EL (cell line): ENCODE data around the gene ITPR2.
A peak's percentile ranks its signal among the peaks of the same experiment; 100 is the strongest.
"Not testable (repeated sequence)": the region's sequence is repeated elsewhere in the genome, so short reads cannot be mapped to it uniquely, and the experiment has no call there.

Source experiments
- DNase-seq: peaks from one replicate; pipeline ENCODE4 v3.0.0-alpha.2; 2016

Gene ITPR2

DNA sequence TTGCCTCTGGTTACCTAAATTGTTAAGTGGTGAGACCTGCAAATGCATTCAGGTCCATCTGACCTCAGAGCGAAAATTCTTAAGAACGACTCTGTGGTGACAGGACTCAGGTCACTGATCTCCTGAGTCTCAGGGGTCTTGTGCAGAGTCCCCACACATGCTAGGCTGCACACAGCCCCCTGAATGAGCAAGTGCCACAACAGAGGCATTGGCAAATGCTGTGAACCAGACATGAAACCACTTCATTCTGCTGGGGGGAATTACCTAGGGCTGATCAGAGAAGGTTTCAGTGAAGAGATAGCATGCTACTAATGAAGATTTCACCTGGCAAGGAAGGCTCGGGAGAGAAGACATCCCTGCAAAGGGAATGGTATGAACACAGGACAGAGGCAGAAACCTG is 281.6 kb downstream of the ITPR2 start:
- no peak for DNase-seq

DNA sequence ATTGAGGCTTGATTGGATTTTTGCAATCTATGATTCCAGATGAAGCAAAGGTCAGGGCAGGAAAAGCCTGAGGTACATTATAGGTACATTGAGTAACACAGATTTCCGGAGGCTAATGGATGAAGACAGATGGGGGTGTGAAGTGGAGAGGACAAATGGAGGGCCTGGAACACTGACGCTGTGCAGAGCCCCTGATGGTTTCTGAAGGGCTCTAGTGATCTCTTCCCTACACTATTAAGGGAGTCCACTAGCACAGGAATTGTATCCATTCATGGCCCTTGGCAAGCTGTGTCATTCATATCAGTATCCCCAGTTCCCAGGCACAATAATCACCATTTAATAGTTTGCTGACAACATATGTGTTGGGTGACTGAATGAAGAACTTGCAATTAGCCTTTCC is 284.8 kb downstream of the ITPR2 start:
- DNase-seq, result no peak

DNA sequence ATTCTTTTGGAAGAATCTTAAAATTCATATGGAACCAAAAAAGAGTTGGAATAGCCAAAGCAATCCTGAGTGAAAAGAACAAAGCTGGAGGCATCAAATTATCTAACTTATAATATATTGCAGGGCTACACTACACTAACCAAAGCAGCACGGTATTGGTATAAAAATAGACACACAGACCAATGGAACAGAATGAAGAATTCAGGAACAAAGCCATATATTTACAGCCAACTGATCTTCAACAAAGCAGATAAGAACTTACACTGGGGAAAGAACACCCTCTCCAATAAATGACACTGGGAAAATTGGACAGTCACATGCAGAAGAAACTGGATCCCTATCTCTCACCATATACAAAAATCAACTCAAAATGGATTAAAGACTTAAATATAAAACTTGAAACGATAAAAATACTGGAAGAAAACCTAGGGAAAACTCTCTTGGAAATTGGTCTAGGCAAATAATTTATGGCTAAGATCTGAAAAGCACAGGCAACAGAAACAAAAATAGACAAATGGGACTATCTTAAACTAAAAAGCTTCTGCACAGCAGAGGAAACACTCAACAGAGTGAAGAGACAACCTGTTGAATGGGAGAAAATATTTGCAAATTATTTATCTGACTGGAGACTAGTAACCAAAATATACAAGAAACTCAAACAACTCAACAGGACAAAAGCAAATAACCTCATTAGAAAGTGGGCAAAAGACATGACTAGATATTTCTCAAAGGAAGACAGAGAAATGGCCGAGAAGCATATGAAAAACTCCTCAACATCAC is 286.3 kb downstream of the ITPR2 start:
- no peak for DNase-seq

DNA sequence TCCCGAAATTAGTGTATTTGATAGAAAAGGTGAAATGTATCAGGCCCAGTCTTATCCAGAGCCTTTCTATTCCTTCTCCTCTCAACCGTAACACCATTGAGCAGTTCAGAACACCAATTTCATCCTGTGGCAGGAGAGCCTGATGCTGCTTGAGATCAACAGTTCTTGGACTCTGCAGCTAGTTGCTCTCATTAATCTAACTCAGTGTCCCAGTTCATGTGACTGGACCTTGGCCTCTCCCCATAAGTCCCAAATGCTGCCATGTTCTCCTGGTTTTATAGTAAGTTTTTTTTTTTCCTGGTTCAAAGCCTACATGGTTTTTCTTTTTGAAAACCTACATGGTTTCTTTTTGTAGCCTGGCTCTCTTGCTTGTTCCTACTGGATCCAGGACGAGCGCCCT is 293.9 kb downstream of the ITPR2 start:
- DNase-seq, result no peak

DNA sequence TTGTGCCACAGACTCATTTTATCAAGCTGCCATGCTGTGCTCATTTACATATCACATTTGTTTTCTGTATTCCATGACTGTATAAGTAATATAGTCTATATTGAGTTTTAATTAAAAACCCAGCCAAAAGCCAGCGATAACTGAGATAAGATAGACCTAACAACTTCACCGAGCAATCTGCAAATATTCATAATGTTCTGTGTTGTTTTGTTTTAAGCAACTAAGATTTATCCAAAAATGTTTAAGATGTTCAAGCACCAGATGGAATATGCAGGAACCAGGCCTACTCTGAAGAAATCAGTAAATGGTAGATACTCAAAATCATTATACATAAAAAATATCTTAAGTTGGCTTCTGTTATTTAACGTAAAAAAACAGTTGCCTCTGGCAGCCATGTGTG is 295.3 kb downstream of the ITPR2 start:
- no peak for DNase-seq

DNA sequence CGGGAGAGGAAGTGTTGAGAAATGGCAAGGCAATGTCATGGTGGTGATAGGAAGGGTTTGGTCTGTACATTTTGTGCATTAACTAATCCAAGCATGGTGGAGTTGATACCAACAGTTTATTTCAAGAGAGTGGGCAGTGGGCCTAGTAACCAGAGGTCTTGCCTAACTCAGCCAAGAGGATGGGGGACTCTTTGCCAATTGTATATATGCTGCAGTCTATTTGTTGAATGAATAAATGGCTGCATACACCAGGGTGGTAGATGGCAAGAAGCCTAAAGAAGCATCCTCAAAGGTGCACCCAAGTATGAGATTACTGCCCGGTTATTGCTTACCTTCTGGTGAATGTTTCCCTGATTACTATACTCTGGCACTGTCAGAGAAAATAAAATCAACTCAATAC is 295.9 kb downstream of the ITPR2 start:
- no peak for DNase-seq

DNA sequence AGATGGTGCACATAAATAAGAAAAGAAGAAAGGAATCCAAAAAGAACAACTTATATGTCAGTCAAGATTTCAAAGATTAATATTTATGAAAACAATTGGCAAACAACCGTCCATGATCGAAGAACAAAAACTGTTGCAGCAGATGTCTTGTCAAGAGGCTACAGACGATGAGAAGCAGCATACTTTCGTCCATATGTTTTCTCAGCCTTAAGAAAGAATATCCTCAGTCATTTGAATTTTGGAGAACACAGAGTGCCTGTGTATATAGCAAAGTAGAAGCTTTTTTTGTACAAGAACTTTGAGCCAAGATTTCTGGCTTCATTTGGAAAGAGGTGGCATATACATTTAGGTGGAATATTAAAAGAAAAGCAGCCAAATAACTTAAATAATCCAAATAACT is 297.2 kb downstream of the ITPR2 start:
- no peak for DNase-seq

DNA sequence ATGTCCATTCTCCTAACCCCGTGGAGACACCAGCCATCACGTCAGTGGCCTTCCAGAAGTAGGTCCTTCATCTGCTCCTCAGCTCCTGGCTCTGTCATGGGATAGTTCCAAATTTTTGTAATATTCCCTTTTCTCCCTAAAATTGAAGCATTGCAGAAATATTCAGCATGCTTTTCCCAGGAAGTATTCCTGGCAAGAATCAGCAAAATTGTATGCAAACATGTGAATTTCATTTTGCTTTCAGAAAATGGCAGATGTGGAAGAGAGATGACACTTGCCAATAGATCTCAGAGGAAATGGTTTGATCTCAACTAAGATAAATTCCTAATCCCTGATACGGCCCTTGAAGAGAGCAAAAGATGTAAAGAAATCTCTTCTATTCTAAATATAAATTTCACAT is 298.9 kb downstream of the ITPR2 start:
- no peak for DNase-seq

DNA sequence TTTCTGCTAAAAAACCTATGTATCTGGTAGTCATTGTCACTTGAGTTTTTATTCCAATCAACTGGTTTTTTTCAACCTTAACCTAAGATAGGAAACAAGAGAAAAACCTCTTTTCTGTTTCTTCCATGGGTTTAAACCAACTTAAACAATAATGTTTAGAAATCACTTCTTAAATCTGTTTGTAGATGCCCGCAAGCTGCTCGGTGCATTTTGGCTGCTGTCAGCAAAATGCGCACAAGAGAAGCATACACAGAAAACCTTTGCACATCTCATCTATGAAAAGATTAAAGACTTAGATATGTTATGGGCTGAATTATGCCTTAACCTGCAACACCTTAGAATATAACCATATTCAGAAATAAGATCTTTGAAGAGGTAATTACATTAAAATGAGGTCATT is 299.8 kb downstream of the ITPR2 start:
- DNase-seq, result no peak

DNA sequence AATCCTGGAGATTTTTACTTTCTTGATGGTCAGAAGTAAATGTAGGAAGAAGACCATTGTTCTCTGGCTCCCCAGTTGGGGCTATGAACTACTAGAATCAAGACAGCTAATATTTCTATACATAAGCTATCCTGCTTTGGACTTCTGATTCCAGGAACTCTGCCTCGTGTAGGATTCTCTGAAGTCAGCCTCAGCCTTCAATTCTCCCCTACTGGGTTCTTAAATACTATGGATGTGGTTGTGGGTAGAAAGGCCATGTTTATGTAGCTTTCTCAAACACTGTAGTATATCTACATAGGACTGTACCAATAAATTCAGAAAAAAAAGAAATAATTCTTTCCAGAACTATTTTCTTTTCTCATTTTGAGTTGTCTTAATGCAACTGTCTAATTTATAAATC is 302.5 kb downstream of the ITPR2 start:
- DNase-seq, result no peak

DNA sequence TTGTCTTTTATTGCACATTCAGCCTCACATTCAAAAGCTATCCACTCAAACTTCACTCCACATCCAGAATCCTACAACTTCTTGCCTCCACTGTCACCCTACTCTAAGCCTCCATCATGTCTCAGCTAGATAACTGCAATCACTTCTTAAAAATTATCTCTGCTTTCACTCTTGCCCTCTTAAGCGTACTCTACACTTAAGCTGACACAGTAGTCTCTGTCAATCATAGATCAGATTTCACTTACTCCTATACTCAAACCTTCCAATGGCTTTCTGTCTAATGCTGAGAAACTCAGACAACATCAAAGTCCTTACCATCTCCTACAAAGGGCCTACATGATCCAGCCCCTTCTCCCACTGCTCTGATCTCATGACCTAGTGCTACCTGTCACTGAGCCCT is 304.1 kb downstream of the ITPR2 start:
- DNase-seq, result no peak

DNA sequence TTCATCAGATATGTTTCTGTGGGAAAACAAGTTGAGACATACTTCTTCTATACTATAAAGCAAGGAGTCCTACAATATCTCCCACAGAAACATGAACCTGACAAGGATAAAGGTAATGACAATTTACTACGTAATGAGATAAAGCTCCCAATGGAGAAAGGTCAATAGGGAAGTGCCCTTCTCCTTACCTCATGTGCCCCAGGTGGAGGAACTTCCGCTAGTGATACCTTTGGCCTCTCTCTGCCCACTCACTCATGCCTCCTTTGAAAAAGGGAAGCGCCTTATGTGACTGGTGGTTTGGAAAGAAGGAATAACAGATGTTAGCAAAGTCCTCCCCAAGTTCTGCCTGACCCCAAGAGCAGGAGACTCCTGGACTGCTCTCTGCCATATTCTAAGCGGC is 305.3 kb downstream of the ITPR2 start:
- no peak for DNase-seq

DNA sequence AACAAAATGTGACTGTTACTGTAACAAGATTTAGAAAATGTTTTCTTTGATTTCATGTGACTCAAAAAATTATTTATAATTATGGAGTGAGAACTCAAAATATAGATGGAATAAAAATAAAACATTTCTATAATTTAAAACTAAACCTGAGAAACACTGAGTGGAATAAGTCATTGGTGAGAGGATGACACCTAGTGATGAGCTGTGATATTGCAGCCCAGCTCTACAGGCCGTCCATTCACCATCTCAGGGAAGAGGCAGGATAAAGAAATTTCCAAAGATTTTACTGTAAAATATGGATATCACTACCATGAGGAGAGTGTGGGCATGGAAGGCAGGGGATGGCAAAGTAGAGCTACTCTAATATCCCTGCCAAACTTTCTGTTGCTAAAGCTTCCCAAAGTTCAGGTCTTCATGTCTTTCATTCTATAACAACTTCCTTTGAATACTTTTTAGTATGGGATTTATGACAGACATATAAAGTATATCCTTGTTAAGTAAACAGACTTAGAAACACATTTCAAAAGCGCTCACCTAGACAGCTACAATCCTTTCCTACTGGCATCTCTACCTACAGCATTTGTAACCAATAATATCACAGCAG is 308.0 kb downstream of the ITPR2 start:
- peak; percentile 18 for DNase-seq

DNA sequence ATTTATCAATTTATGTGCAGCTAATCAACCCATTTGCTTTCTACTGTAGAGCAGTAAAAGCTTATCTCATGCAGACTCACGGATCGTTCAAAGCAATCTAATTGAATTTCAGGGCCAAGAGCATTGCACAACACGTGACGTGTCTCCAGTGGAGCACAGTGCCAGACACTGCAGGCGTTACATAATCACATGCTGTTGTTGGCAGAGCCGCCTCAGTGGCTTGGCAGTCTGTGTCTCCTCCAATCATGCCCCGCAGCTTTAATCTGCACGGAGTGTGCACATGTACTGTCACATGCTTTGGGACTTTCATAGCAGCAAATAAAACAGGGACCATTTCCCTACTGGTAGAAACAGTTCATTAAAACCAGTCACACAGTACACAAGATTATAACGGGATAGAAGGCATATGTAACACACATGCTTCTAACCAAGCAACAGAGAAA is 309.3 kb downstream of the ITPR2 start:
- DNase-seq, result peak; percentile 75

DNA sequence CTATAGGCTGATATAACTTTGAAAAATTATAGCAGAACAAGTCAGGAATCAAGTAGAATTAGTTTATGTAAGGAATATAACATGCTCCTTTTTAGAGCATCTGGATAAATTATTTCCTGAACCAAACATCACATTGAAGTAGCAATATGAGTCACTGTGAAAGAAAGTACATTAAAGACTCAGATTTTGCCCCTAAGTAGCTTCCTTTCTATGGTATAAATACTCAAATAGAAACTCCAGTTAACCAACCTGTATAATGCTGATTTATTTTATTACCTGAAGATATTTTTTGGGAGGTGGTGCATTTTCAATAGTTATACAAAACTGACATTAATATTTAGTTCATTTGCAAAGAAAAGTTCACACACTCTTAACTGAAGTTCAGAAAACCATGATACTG is 312.1 kb downstream of the ITPR2 start:
- DNase-seq, result no peak

DNA sequence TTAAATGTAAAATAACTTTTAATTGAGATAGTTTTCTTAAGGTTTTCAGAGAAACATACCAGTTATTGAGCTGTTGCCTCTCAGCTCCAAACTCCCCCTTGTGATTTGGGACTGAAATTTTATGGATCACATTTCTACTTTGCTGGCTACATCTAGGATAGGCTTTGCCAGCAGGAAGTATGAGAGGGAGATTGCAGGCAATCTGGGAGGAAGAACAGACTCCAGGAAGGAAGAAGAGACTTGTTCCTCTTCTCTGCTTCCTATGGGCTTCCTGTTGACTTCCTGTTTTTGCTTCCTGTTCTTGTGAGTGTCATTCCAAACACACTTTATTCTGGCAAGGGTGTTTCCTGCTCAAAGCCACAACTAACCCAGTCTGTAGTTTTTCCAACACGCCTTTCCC is 312.9 kb downstream of the ITPR2 start:
- DNase-seq, result no peak

DNA sequence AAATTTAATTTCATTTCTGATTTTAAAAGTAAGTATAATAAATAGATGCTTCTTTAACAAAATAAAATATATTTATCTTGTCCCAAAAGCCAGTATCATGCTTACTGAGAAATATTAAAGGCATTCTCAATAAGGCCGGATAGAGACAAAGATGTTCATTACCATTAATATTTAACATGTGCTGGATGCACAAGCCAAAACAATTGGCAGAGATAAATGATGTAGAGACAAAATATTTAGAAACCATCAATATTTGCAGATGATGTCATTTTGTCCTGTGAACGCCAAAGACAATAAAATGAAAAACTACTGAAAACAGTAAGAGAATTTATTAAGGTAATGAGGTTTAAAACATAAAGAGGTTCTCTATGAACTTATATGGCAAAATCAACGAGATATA is 313.5 kb downstream of the ITPR2 start:
- no peak for DNase-seq

DNA sequence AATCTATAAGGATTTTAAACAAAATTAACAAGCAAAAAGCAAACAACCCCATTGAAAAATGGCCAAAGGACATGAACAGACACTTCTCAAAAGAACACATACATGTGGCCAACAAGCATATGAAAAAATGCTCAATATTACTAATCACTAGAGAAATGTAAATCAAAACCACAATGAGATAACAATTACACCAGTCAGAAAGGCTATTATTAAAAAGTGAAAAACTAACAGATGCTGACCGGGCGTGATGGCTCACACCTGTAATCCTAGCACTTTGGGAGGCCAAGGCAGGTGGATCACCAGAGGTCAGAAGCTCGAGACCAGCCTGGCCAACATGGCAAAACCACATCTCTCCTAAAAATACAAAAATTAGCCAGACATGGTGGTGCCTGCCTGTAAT is 315.7 kb downstream of the ITPR2 start:
- DNase-seq, result not testable (repeated sequence)

DNA sequence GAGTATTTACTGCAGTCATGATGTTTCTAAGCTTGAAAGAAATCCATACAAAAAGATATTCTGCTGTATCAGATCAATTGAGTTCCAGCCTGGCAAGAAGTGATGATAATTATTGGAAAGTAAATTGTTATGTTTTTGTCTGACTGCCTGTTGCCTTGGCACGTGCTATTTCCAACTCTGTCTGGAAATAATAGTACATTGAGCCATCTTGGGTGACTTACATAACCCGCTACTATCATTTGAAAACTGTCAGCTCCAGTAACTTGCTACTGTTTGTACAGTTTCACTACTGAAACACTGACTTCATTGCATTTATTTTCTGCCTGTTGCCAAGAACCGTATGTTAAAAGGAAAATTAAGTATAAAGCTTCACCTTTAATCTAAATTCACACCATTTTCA is 318.6 kb downstream of the ITPR2 start:
- DNase-seq, result no peak

DNA sequence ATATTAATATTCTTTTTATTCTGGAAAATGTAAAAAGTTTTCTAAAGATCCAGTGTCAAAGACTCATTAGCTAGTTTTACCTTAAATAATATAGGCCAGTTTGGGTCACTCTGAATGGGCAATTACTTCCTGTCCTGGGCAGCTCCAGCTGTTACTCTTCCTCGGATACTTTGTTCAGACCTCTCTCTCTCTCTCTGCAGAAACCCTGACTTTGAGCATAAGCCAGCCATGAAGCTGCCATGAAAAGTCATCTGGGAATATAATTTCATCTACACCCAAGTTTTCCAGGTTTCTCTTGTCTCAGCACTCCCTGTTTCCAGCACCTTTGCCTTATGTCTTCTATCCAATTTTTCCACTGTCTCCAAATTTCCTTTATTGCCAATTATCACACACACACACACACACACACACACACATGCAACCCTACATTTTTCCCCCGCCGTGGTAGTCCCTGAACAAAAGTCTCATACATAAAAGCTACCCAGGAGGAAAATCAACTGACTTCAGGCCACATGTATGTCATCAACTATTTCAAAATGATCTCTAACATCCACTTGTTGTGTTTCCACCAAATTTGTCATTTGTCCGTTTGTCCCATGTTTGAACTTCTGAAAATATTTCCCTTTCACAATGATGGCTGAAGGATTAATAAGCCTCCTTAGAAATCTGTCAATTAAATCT is 319.5 kb downstream of the ITPR2 start:
- no peak for DNase-seq

DNA sequence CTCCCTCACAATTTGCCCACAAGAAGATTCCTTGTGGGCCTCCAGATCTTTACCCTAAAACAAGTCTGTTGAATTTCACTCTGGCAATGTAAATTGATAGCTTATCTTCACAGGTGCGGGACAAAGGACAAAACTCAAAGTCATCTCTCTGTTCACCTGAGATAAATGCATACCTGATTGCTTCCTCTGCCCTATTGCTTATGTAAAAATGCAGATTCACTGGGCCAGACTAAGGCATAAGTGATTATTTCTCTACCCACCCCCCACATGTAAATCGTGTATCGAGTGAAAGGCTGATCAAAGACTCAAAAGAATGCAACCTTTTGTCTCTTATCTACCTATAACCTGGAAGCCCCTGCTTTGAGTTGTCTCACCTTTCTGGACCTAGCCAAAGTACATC is 320.8 kb downstream of the ITPR2 start:
- no peak for DNase-seq

DNA sequence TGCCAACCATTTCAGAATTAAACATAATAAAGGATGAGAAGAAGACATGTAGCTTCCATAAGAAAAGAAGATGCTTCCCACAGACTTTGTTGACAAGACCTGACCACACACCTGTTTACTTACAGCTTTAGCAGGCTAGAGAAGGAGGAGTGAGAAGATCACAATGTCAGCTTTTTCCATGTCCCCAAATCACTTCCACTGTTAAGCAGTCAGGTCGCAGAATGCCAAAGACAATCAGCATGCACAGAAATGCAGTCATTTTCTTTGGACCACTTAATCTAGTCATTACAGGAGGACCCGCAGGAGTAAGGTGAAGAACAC is 322.7 kb downstream of the ITPR2 start:
- DNase-seq, result no peak

DNA sequence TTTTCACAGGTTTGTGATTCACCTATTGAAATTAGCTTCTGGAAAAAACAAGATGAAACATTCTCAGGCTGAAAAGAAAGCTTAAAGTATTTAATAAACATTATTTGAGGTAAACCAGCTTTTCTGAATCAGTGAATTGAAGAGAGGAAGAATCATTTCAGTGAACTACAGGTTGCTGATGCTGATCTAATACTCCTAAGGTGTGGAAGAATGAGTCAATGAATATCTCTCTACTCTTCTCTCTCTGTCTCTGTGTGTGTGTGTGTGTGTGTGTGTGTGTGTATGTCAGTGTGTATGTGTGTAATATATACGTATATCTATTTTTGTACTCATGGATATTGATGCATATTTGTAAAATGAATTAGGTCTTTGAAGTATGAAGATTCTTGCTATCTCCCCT is 325.4 kb downstream of the ITPR2 start:
- DNase-seq, result no peak

DNA sequence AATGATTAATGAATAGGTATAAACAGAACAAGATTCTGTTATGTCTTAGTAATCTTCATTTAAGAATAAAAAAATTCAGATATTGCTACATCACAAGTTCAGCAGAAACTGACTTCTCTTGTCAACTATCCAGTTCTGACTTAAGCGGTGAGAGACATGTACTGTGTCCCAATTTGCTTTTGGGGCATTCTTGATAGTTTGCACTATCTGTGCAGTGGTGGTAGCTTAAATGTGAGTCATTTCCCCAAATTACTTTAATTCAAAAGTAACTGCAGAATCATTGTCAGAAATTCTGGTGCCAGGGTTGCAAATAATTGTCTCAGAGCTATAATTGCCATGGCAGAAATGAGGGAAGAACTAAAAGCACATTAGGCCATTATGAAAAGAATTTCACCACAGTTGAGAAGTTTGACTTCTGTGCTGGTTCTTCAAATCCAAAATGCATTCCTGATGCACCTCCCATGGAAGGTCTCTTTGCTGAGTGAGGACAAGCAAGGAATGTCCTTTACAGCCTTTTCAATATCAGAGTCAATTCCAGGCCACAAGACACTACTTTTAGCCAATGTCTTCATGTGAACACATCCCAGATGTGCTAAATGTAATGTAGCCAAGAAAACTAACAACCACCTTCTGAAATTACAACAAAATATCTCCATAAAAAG is 332.9 kb downstream of the ITPR2 start:
- DNase-seq, result no peak
